GM12878 (cell line): ENCODE measurements around the gene PHF21B. TPM values are rescaled to one million over a fixed set of nuclear protein-coding genes. Genes with fewer than 3 reads are reported as not detected.

Experiments used
- ATAC-seq: fragments of 200-7000 bp; cut with Tn5 transposase; 3 replicates; pipeline ENCODE4 v1.9.1; 2020; ENCODE audit warnings: mild to moderate bottlenecking, moderate library complexity
- BruUV-seq: library from RNA; stranded (reverse); fragments of 400-500 nt; replicated peaks from 2 replicates; lab custom pipeline; 2021; lab: Mats Ljungman, UMichigan
- CTCF ChIA-PET: fragments of 300-600 bp; sonication (Branson Sonifier 250); formaldehyde crosslinking; extraction: SDS; loops from one replicate; lab custom pipeline; 2021; ENCODE audit warnings: inconsistent platforms; lab: Yijun Ruan, JAX
- POLR2A ChIA-PET: fragments of 350-600 bp; formaldehyde crosslinking; extraction: SDS; loops from one replicate; lab custom pipeline; 2021; ENCODE audit warnings: inconsistent platforms; lab: Charles Lee
- RAD21 ChIA-PET: fragments of 300-600 bp; sonication (Branson Sonifier 250); formaldehyde crosslinking; loops from one replicate; lab custom pipeline; 2023; ENCODE audit warnings: antibody characterized with exemption; ENCODE audit not compliant: unreplicated experiment; lab: Charles Lee
- SMC1A ChIA-PET: fragments of 300-600 bp; sonication (Branson Sonifier 250); formaldehyde crosslinking; loops from one replicate; lab custom pipeline; 2023; ENCODE audit not compliant: unreplicated experiment, uncharacterized antibody; lab: Charles Lee
- DNase-seq: peaks from one replicate; pipeline ENCODE4 v3.0.0-alpha.2; 2011; ENCODE audit warnings: low read depth, low spot score
- FAIRE-seq: peaks from 3 replicates; lab custom pipeline; 2011; peaks lifted over from hg19 to GRCh38; lab: Jason Lieb, UNC
- H2AFZ ChIP-seq: 2 replicates; pipeline ENCODE4 v1.6.0; 2011; ENCODE audit warnings: low read depth, low read length, control low read depth; ENCODE audit not compliant: control insufficient read depth
- H3K27ac ChIP-seq: 2 replicates; pipeline ENCODE4 v1.5.1; 2011; ENCODE audit warnings: control low read depth; ENCODE audit not compliant: control insufficient read depth, insufficient read depth
- H3K27me3 ChIP-seq, 2 experiments: replicated peaks in 1 of 2; 2 replicates each; pipeline versions ENCODE4 v1.6.0 to v1.6.1; 2011; ENCODE audit warnings: low read length in 1 of 2; ENCODE audit not compliant: control insufficient read depth in 2 of 2, insufficient read depth in 2 of 2
- H3K36me3 ChIP-seq, 2 experiments: 2 replicates each; pipeline ENCODE4 v1.5.1; 2011; ENCODE audit warnings: low read length in 1 of 2; ENCODE audit not compliant: control insufficient read depth in 2 of 2, insufficient read depth in 2 of 2
- H3K4me1 ChIP-seq: 2 replicates; pipeline ENCODE4 v1.6.1; 2011; ENCODE audit warnings: mild to moderate bottlenecking, low read length, moderate library complexity, mixed read lengths; ENCODE audit not compliant: control insufficient read depth, insufficient read depth
- H3K4me2 ChIP-seq: 2 replicates; pipeline ENCODE4 v1.6.0; 2011; ENCODE audit warnings: control low read depth; ENCODE audit not compliant: control insufficient read depth, insufficient read depth
- H3K4me3 ChIP-seq: fragments of 200-600 bp; sonication (generic); 2 replicates; pipeline ENCODE4 v1.5.1; 2016
- H3K79me2 ChIP-seq: 2 replicates; pipeline ENCODE4 v1.6.0; 2011; ENCODE audit warnings: low read length; ENCODE audit not compliant: control insufficient read depth, insufficient read depth
- H3K9ac ChIP-seq: 2 replicates; pipeline ENCODE4 v1.8.0; 2011; ENCODE audit warnings: low read length, control low read depth, mixed read lengths; ENCODE audit not compliant: control insufficient read depth, insufficient read depth
- H3K9me3 ChIP-seq: replicated peaks from 3 replicates; pipeline ENCODE4 v1.5.1; 2011; ENCODE audit warnings: mild to moderate bottlenecking, low read length; ENCODE audit not compliant: control insufficient read depth, insufficient read depth
- H4K20me1 ChIP-seq: 2 replicates; pipeline ENCODE4 v1.6.0; 2011; ENCODE audit not compliant: control insufficient read depth, insufficient read depth
- CEBPB ChIP-seq, 2 experiments: fragments of 150-350 bp in 1 of 2; IDR thresholded peaks; 2 replicates each; pipeline ENCODE4 v1.6.1; 2012 to 2014; ENCODE audit warnings: low read depth in 2 of 2, low read length in 2 of 2, borderline replicate concordance in 1 of 2, inconsistent platforms in 1 of 2
- MEF2A ChIP-seq: IDR thresholded peaks from 2 replicates; pipeline ENCODE4 v1.6.1; 2011; ENCODE audit warnings: low read depth, mild to moderate bottlenecking, low read length, moderate library complexity; ENCODE audit not compliant: insufficient read depth
- POLR2A ChIP-seq: IDR thresholded peaks from 2 replicates; pipeline ENCODE4 v1.6.1; 2011; ENCODE audit warnings: low read depth, mild to moderate bottlenecking, low read length
- RCOR1 ChIP-seq: conservative IDR thresholded peaks from 2 replicates; pipeline ENCODE4 v1.6.1; 2012; ENCODE audit warnings: low read depth, low read length, improper control_type of control experiment
- ZBED1 ChIP-seq: IDR thresholded peaks from 2 replicates; pipeline ENCODE4 v1.6.1; 2016; ENCODE audit warnings: borderline replicate concordance
- WGBS: methylation state at CpG from one replicate; pipeline ENCODE4 v1.1.6; 2016; ENCODE audit warnings: low lambda C conversion rate; ENCODE audit not compliant: insufficient replicate concordance, insufficient coverage; ENCODE audit errors: missing lambda C conversion rate; 5-methylcytosine and 5-hydroxymethylcytosine counted together
- in situ Hi-C: fragments of 300-500 bp; cut with MboI; formaldehyde crosslinking; loops from 9 replicates; pipeline ENCODE4 v1.14.3; 2018; ENCODE audit warnings: mixed read lengths
- intact Hi-C: fragments of 100-400 bp; cut with micrococcal nuclease; formaldehyde crosslinking; loops from one replicate; pipeline ENCODE4 v1.14.2; 2022; ENCODE audit not compliant: unreplicated experiment
- polyA plus RNA-seq, 11 experiments: library from polyadenylated mRNA; depleted of rRNA in 4 of 11; unstranded in 6 of 11; stranded (reverse) in 5 of 11; fragments of >200 nt; fragmentation: Nextera tagmentation in 4 of 11; fragmentation: Illumina TruSeq in 1 of 11; extraction: Ambion mirVana in 4 of 11; extraction: Trizol in 1 of 11; gene quantifications; 1 replicate in 1 of 11; 2 replicates in 10 of 11; pipeline versions ENCODE4 v1.2.1 to v1.2.3, GENCODE V29; 2011 to 2016; ENCODE audit warnings: inconsistent platforms in 2 of 11, missing spikeins in 2 of 11, low read depth in 1 of 11
- total RNA-seq, 4 experiments: library from RNA; depleted of rRNA in 3 of 4; stranded (reverse); fragments of >200 nt in 3 of 4; fragmentation: Illumina TruSeq in 1 of 4; extraction: Trizol in 1 of 4; gene quantifications; 2 replicates each; pipeline versions ENCODE4 v1.2.1 to v1.2.3, GENCODE V29; 2013 to 2021
- TF ChIP-seq, protein P1 (sequence below): fragments of 450-650 bp; IDR thresholded peaks from 2 replicates; pipeline ENCODE4 v1.6.1; 2017; ENCODE audit warnings: antibody characterized with exemption, mild to moderate bottlenecking, moderate library complexity

The PHF21B gene
- total and polyA plus RNA-seq, 10 of the 15 experiments (the other 5 are each of a cell fraction or from before 2014, with no cell fraction given), result 0.03 to 0.35 TPM; not detected in 8

DNA sequence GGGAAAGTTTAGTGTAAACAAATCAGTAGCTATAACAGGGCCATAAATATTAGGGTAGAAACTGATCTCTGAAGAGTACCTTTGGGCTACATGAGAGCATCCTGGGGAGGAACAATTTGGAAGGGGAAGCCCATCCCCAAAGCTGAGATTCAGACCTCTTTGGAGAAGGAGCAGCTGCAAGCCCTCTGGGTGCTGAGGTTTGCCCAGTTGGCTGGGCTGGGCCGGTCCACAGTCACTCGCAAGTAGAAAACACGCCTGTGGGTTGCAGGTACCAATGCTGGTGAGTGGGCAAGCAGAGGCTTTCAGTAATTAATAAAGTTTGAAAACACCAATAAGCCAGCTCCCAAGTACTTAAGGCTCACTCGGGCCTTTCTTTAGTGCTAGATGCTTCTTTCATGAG, 132.9 kb downstream of the PHF21B start:
- in situ Hi-C loops (loop anchor here (25.0 kb wide), 1 partner anchor 515 kb away; no protein-coding TSS in a partner anchor), intact Hi-C loops (no loop called here)
- ChIA-PET RAD21 (no interaction called here), CTCF (no interaction called here), POLR2A (no interaction called here), SMC1A (no interaction called here)
- ATAC-seq, result no peak
- Histone ChIP-seq H3K9me3 (no peaks in the 10 kb centered on the region; the same call in 2 of the 3 replicates), H3K4me2 (no peak overlapping the region), H3K79me2 (no peaks in the 10 kb centered on the region), H3K27ac (no peak overlapping the region), H3K36me3 (no peaks in the 10 kb centered on the region), H4K20me1 (no peaks in the 10 kb centered on the region), H3K9ac (no peak overlapping the region), H3K4me3 (no peak overlapping the region), H3K27me3 (no peaks in the 10 kb centered on the region; a peak in 1 of 4 replicates), H3K4me1 (no peaks in the 10 kb centered on the region), H2AFZ (no peak overlapping the region)
- no peak for TF ChIP-seq RCOR1
- TF ChIP-seq, protein P1, sequence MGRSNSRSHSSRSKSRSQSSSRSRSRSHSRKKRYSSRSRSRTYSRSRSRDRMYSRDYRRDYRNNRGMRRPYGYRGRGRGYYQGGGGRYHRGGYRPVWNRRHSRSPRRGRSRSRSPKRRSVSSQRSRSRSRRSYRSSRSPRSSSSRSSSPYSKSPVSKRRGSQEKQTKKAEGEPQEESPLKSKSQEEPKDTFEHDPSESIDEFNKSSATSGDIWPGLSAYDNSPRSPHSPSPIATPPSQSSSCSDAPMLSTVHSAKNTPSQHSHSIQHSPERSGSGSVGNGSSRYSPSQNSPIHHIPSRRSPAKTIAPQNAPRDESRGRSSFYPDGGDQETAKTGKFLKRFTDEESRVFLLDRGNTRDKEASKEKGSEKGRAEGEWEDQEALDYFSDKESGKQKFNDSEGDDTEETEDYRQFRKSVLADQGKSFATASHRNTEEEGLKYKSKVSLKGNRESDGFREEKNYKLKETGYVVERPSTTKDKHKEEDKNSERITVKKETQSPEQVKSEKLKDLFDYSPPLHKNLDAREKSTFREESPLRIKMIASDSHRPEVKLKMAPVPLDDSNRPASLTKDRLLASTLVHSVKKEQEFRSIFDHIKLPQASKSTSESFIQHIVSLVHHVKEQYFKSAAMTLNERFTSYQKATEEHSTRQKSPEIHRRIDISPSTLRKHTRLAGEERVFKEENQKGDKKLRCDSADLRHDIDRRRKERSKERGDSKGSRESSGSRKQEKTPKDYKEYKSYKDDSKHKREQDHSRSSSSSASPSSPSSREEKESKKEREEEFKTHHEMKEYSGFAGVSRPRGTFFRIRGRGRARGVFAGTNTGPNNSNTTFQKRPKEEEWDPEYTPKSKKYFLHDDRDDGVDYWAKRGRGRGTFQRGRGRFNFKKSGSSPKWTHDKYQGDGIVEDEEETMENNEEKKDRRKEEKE, result no peak
- no peak for DNase-seq
- WGBS, result 64% methylated on average over 4 of the region's 4 CpGs
- no TSS peak for BruUV-seq
- FAIRE-seq, result no peak

DNA sequence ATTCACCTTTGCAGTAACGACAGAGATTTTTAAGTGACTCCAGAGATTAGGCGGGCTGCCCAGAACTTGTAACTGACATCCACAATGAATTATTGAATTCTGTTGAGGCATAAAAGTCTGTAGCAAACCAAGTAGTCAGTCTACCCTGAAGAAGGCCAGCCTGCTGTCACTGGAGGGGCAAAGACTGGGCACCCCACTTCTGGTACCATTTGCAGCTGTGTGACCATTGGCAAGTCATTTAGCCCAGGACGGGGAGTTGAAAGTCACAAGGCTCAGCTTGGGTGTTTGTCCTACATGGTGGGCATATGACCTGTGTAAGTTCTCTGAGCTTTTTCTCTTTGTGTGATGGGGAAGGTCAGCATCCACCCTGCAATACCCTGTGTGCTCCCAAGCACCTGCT, 138.0 kb downstream of the PHF21B start:
- 31% methylated on average over 3 of the region's 3 CpGs for WGBS

More for the DNA sequence above, 138.0 kb downstream of the PHF21B start:
- FAIRE-seq, result no peak
- RAD21 ChIA-PET, result no interaction called here
- Histone ChIP-seq H3K36me3 (no peaks in the 10 kb centered on the region), H3K4me3 (no peak overlapping the region), H3K4me2 (no peak overlapping the region), H3K9me3 (no peaks in the 10 kb centered on the region; the same call in 2 of the 3 replicates), H4K20me1 (no peaks in the 10 kb centered on the region), H3K4me1 (no peaks in the 10 kb centered on the region), H3K9ac (no peak overlapping the region), H3K79me2 (no peaks in the 10 kb centered on the region), H3K27ac (no peak overlapping the region), H3K27me3 (no peaks in the 10 kb centered on the region), H2AFZ (no peak overlapping the region)
- intact Hi-C loops, result no loop called here
- BruUV-seq, result no TSS peak
- in situ Hi-C loops, result no loop called here
- SMC1A ChIA-PET, result no interaction called here
- ATAC-seq, result no peak
- DNase-seq, result no peak
- CTCF ChIA-PET, result no interaction called here
- POLR2A ChIA-PET, result no interaction called here
- no peak for TF ChIP-seq CEBPB (IDR thresholded peaks at IDR 0.05; ENCODE audit: borderline replicate concordance in 1 of 2, low read depth in 2 of 2, low read length in 2 of 2)
- no peak for TF ChIP-seq POLR2A
- no peak for TF ChIP-seq MEF2A
- no peak for TF ChIP-seq ZBED1
